ENCODE results near the gene PDX1.

Gene PDX1

GRCh38 chr13:27971776-27972477, 52.1 kb downstream of the PDX1 start:
- DNase-seq, result no peak

- no peak for DNase-seq
Measured at GRCh38 chr13:27972478-27972820, 52.6 kb downstream of the PDX1 start.

- DNase-seq, result no peak
Measured at GRCh38 chr13:27973291-27973690, 53.5 kb downstream of the PDX1 start.

- DNase-seq, result no peak
Measured at GRCh38 chr13:27973961-27974662, 54.3 kb downstream of the PDX1 start.

Data from NCI-H187 treated with DMSO at 0.1 percent for 48 hours (cell line).